Neural progenitor cell (in vitro differentiated cells): Measurements from ENCODE around the gene MSH2.

Experiments
- EZH2phosphoT487 ChIP-seq: fragments of 200-600 bp; sonication (generic); IDR thresholded peaks from 2 replicates; pipeline ENCODE4 v1.6.1; 2017; ENCODE audit warnings: antibody characterized with exemption
- TF ChIP-seq, protein P1 (sequence below): fragments of 200-600 bp; sonication (generic); IDR thresholded peaks from 2 replicates; pipeline ENCODE4 v1.5.1; 2017; ENCODE audit warnings: antibody characterized with exemption, mild to moderate bottlenecking

GRCh38 chr2:47519604-47520301 lies 116.8 kb downstream of the MSH2 start:
- TF ChIP-seq, protein P1, sequence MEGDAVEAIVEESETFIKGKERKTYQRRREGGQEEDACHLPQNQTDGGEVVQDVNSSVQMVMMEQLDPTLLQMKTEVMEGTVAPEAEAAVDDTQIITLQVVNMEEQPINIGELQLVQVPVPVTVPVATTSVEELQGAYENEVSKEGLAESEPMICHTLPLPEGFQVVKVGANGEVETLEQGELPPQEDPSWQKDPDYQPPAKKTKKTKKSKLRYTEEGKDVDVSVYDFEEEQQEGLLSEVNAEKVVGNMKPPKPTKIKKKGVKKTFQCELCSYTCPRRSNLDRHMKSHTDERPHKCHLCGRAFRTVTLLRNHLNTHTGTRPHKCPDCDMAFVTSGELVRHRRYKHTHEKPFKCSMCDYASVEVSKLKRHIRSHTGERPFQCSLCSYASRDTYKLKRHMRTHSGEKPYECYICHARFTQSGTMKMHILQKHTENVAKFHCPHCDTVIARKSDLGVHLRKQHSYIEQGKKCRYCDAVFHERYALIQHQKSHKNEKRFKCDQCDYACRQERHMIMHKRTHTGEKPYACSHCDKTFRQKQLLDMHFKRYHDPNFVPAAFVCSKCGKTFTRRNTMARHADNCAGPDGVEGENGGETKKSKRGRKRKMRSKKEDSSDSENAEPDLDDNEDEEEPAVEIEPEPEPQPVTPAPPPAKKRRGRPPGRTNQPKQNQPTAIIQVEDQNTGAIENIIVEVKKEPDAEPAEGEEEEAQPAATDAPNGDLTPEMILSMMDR: no peak
- no peak for TF ChIP-seq EZH2phosphoT487
